ENCODE data around the gene MFGE8.
"Not testable (repeated sequence)": the region's sequence is repeated elsewhere in the genome, so short reads cannot be mapped to it uniquely, and the experiment has no call there.

The MFGE8 gene

DNA sequence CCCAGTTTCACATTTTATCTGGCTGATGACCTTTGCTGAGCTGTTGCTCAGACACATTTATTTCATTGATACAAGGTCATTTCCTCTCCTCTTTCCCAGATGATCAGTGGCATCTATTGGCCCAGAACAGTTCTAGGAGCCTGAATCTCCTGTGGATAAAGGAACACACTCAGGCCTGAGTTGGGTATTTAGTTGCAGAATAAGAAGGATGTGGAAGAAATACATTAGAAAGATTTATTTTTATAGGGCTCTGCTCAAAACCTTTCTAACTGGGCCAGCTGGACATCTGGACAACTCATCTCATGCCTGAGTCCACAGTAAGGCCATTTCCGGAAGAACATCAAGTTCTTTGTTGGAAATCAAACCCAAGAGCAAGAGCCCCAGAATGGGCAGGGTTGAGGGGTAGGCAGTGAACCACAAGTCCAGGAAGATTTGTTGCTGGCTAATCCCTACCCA is 19.7 kb upstream of the MFGE8 start:
- DNase-seq (ENCODE audit: low spot score): no peak
- ChIA-PET POLR2A (ENCODE audit: low non-redundant PET) (no interaction called here), CTCF (no interaction called here)
- H3K27ac ChIP-seq: no peak overlapping the region
- TF ChIP-seq CTCF (conservative IDR thresholded peaks at IDR 0.05; ENCODE audit: low read depth): no peak

GRCh38 chr15:88932271-88932874 is 19.2 kb upstream of the MFGE8 start:
- no peak for DNase-seq (ENCODE audit: low spot score)
- H3K27ac ChIP-seq: no peak overlapping the region
- no peak for TF ChIP-seq CTCF (conservative IDR thresholded peaks at IDR 0.05; ENCODE audit: low read depth)
- ChIA-PET POLR2A (ENCODE audit: low non-redundant PET) (no interaction called here), CTCF (no interaction called here)

DNA sequence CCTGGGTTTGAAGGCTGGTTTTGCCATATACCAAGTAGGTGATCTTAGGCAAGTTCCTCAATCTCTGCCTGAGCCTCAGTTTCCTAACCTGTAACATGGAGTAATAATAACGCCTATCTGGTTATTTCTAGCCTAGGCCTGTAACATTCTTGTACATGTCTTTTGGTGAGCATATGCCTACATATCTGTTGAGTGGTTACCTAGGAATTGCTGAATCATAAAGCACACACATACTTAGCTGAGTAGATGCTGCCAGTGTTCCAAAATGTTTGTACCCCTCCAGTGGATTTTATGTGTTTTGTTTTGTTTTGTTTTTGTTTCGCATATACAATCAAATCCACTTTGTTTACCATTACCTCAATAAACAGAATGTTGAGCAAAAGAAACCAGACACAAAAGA is 17.4 kb upstream of the MFGE8 start:
- no peak overlapping the region for H3K27ac ChIP-seq
- ChIA-PET CTCF (no interaction called here), POLR2A (ENCODE audit: low non-redundant PET) (no interaction called here)
- no peak for DNase-seq (ENCODE audit: low spot score)
- TF ChIP-seq CTCF (conservative IDR thresholded peaks at IDR 0.05; ENCODE audit: low read depth): no peak

- H3K27ac ChIP-seq; CTCF ChIA-PET; DNase-seq (ENCODE audit: low spot score); POLR2A ChIA-PET (ENCODE audit: low non-redundant PET): not testable (repeated sequence)
These were observed 16.3 kb upstream of the MFGE8 start for GRCh38 chr15:88929358-88930098.

DNA sequence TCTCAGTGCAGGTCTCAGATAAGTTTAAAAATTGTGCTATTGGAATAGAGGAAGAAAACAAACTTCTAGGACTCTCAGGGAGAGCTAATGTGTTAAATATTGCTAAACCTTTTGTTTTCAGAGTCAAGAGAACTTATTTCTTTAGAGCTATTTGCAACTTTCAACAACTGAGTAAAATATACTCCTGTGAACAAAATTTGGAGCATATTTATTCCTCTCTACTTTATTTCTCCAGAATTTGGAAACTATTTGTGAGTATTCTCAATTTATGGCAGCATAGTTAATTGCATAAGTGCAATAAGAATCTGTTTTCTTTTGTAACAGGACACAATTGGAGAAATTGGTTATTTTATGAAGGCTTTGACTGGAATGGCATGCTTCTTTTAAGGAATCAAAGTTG is 15.0 kb upstream of the MFGE8 start:
- DNase-seq (ENCODE audit: low spot score); H3K27ac ChIP-seq; POLR2A ChIA-PET (ENCODE audit: low non-redundant PET); CTCF ChIA-PET: not testable (repeated sequence)

- POLR2A ChIA-PET (ENCODE audit: low non-redundant PET); CTCF ChIA-PET: not testable (repeated sequence)
These were observed 12.5 kb upstream of the MFGE8 start for GRCh38 chr15:88925648-88926047.

DNA sequence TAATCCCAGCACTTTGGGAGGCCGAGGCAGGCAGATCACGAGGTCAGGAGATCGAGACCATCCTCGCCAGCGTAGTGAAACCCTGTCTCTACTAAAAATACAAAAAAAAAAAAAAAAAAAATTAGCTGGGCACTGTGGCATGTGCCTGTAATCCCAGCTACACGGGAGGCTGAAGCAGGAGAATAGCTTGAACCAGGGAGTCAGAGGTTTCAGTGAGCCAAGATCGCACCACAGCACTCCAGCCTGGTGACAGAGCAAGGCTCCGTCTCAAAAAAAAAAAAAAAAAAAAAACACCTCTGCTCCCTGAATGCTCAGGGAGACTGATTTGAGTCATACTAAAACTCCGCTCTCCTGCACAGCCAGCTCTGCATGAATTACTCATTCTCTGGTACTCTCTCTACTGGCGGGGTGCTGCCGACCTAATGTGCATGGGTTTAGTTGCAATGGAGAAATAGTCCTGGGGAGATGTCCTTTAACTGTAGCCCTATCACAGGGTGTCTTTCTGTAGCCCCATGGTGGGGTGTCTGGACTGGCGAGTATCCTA is 7.8 kb upstream of the MFGE8 start:
- ChIA-PET POLR2A (ENCODE audit: low non-redundant PET) (interaction anchor here (0.6 kb wide), 1 partner anchor 95 kb away, joined by 3 read pairs; no protein-coding TSS in a partner anchor), CTCF (interaction anchor here (0.6 to 0.9 kb wide), 2 partner anchors 9 to 309 kb away, joined by 4 read pairs; no protein-coding TSS in a partner anchor)
- H3K27ac ChIP-seq: peak overlapping the region; percentile 83
- DNase-seq (ENCODE audit: low spot score): peak; percentile 42

More at GRCh38 chr15:88925648-88926047, 12.5 kb upstream of the MFGE8 start:
- H3K27ac ChIP-seq; DNase-seq (ENCODE audit: low spot score): not testable (repeated sequence)

- no peak for DNase-seq (ENCODE audit: low spot score)
- no peak for TF ChIP-seq CTCF (conservative IDR thresholded peaks at IDR 0.05; ENCODE audit: low read depth)
- ChIA-PET POLR2A (ENCODE audit: low non-redundant PET) (no interaction called here), CTCF (interaction anchor here (0.6 to 1.5 kb wide), 2 partner anchors 16 to 310 kb away, joined by 4 read pairs; no protein-coding TSS in a partner anchor)
- H3K27ac ChIP-seq: peak overlapping the region; percentile 83
These were observed 7.2 kb upstream of the MFGE8 start for GRCh38 chr15:88920186-88920891.

All from RWPE1 (cell line).